ENCODE results near the gene FLNC.

DNA sequence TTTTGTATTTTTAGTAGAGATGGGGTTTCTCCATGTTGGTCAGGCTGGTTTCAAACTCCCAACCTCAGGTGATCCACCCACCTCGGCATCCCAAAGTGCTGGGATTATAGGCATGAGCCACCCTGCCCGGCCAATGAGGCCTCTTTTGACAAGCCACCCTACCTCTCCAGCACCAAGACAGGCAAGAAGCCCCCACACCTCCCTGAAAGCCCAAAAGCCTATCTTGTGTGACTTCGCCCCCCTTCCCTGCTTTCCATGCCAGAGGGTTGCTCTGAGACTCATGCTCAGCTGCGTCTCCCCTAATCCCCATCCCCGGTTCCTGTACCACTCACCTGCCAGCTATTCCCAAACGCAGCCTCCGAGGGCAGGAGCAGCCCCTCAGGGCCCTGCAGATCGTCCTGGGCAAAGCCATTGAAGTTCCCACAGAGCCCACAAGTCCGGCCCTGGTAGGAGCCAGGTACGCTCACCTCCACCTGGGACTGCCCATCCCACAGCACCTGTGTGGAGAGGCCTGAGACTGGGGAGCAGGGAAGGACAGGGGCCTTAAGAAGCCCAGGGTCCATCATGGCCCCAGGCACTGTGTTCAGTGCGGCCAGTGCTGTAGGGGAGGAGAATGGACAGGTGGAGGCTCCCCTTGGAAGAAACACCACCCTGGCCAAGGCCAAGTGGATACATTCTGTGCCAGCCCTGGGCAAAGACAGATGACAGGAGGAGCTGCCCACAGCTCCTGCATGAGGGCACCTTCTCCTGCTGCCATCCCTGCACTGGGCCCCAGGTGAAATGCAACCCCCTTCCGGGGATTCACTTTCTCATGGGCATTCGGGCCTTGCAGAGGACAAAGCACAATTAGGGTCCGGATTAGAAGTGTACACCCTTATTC is 48.3 kb downstream of the FLNC start:
- TF ChIP-seq CTCF (IDR thresholded peaks at IDR 0.05) (no peak), POLR2A (IDR thresholded peaks at IDR 0.05) (no peak)

Measured in heart left ventricle (tissue), 13 donors.